Naive thymus-derived CD4-positive, alpha-beta T cell (primary cell): ENCODE results near the gene GPX4. TPM values are rescaled to one million over a fixed set of nuclear protein-coding genes. Genes with fewer than 3 reads are reported as not detected.

ENCODE experiments used
- ATAC-seq: fragments of 150-1000 bp; cut with Tn5 transposase; 2 replicates; pipeline ENCODE4 v1.10.0; 2021; ENCODE audit warnings: mild to moderate bottlenecking, moderate library complexity
- CTCF ChIA-PET: fragments of 350-600 bp; sonication (Branson Sonifier 250); formaldehyde crosslinking; loops from one replicate; lab custom pipeline; 2021; ENCODE audit warnings: antibody characterized with exemption; lab: Charles Lee
- POLR2A ChIA-PET: fragments of 350-600 bp; sonication (Branson Sonifier 250); formaldehyde crosslinking; loops from one replicate; lab custom pipeline; 2021; ENCODE audit warnings: antibody characterized with exemption, inconsistent platforms; lab: Charles Lee
- DNase-seq, 9 donors: peaks; one replicate each; pipeline versions ENCODE4 v3.0.0 to v3.0.0-alpha.2; 2020 to 2022; ENCODE audit warnings: mixed read lengths in 1 of 9
- H3K27ac ChIP-seq: one replicate; pipeline ENCODE4 v1.7.0; 2013; ENCODE audit warnings: mild to moderate bottlenecking, low read depth, low read length, moderate library complexity
- H3K27me3 ChIP-seq, 2 donors: one replicate each; pipeline ENCODE4 v1.7.0; 2013; ENCODE audit warnings: low read length in 2 of 2, mild to moderate bottlenecking in 2 of 2, moderate library complexity in 2 of 2; ENCODE audit not compliant: control insufficient read depth in 2 of 2, insufficient read depth in 2 of 2
- H3K36me3 ChIP-seq, 3 experiments: 1 replicate in 2 of 3; 2 replicates in 1 of 3; pipeline ENCODE4 v1.7.0; 2013; ENCODE audit warnings: low read length in 3 of 3, mild to moderate bottlenecking in 3 of 3, moderate library complexity in 1 of 3; ENCODE audit not compliant: insufficient read depth in 3 of 3, control insufficient read depth in 2 of 3
- H3K4me1 ChIP-seq, 2 donors: one replicate each; pipeline ENCODE4 v1.7.0; 2013; ENCODE audit warnings: low read length in 2 of 2, mild to moderate bottlenecking in 2 of 2, moderate library complexity in 1 of 2; ENCODE audit not compliant: control insufficient read depth in 2 of 2, insufficient read depth in 2 of 2
- H3K4me3 ChIP-seq: 2 replicates; pipeline ENCODE4 v1.7.0; 2013; ENCODE audit warnings: mild to moderate bottlenecking, low read length
- H3K9me3 ChIP-seq, 3 experiments: 1 replicate in 2 of 3; 2 replicates in 1 of 3; pipeline ENCODE4 v1.7.0; 2013; ENCODE audit warnings: low read length in 3 of 3; ENCODE audit not compliant: control insufficient read depth in 2 of 3
- H3K27ac Mint-ChIP-seq, 9 donors: one replicate each; pipeline ENCODE4 v1.8.0; 2020 to 2022; ENCODE audit warnings: mixed read lengths in 9 of 9, mild to moderate bottlenecking in 8 of 9, moderate library complexity in 5 of 9, inconsistent platforms in 2 of 9
- H3K27me3 Mint-ChIP-seq, 5 donors: one replicate each; pipeline ENCODE4 v1.8.0; 2021 to 2022; ENCODE audit warnings: mixed read lengths in 5 of 5, mild to moderate bottlenecking in 1 of 5
- H3K36me3 Mint-ChIP-seq, 5 donors: one replicate each; pipeline ENCODE4 v1.8.0; 2020 to 2022; ENCODE audit warnings: mixed read lengths in 5 of 5, mild to moderate bottlenecking in 3 of 5, inconsistent platforms in 1 of 5
- H3K4me1 Mint-ChIP-seq, 7 donors: one replicate each; pipeline ENCODE4 v1.8.0; 2020 to 2022; ENCODE audit warnings: mixed read lengths in 7 of 7, mild to moderate bottlenecking in 3 of 7, inconsistent platforms in 1 of 7
- H3K4me3 Mint-ChIP-seq, 10 donors: one replicate each; pipeline ENCODE4 v1.8.0; 2020 to 2022; ENCODE audit warnings: mild to moderate bottlenecking in 10 of 10, mixed read lengths in 10 of 10, moderate library complexity in 6 of 10, inconsistent platforms in 2 of 10
- H3K9me3 Mint-ChIP-seq, 11 donors: one replicate each; pipeline ENCODE4 v1.8.0; 2020 to 2022; ENCODE audit warnings: mixed read lengths in 11 of 11, mild to moderate bottlenecking in 4 of 11, inconsistent platforms in 1 of 11, moderate library complexity in 1 of 11
- intact Hi-C, 2 donors: fragments of 100-400 bp; cut with micrococcal nuclease; formaldehyde crosslinking; loops; one replicate each; pipeline ENCODE4 v1.15.1; 2023
- polyA plus RNA-seq, 2 donors: library from polyadenylated mRNA; unstranded; fragments of 300-500 nt; fragmentation: Illumina TruSeq; gene quantifications; one replicate each; pipeline ENCODE4 v1.2.3, GENCODE V29; 2021
- total RNA-seq, 6 experiments: library from RNA in 5 of 6; stranded (reverse) in 5 of 6; gene quantifications; 1 replicate in 5 of 6; 2 replicates in 1 of 6; pipeline ENCODE4 v1.2.3 and lab custom pipeline; 2021 to 2026

Gene GPX4
- total and polyA plus RNA-seq, 7 experiments from 2014 or later, result 122 to 522 (median 228) TPM

DNA sequence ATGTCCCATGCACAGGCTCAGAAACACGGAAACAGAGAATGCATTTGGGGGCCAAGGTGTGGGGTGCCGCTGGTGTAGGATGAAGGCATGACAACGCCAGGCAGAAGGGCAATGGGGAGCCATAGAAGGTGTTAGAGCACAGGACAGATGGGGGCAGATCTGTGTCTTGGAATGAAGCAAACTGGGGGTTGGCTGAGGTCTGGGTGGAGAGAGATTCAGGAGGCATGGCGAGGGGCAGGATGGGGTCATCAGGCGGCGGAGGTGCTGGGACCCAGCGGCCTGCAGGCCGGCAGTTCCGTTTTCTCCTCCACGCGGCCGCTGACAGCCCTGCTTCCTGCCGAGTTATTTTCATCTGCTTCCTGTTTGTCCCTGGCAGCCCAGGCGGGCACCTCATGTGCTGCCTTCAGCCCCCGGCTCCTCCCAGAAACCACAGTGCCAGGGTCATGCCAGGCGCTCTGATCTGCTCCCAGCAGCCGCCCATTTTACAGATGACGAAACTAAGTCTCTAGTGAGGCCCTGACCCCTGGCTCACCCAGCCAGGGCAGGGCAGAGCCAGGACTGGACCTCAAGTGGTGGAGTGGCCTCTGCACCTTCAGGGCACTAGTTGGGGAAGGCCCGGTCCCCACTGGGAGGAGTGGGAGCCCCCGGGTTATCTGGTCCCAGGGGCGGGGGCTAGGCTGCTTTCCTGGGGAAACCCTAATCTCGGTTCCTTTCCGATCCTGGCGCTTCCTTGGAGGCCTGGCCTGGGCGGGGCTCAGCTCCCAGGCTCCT is 34.6 kb upstream of the GPX4 start:
- Histone ChIP-seq H3K4me3 (peak overlapping the region; percentile 98), H3K9me3 (no peaks in the 10 kb centered on the region), H3K27me3 (no peaks in the 10 kb centered on the region), H3K36me3 (peaks cover 9 to 54% (median 31%) of the 10 kb centered on the region in 3 experiments), H3K27ac (peak overlapping the region; percentile 99), H3K4me1 (peaks cover 65 to 66% of the 10 kb centered on the region in 2 donors)
- DNase-seq, result peak in 7 of 9 donors; percentile 73 to 84 (median 78)
- Mint-ChIP-seq H3K27ac (peak overlapping the region; percentile 90 to 99 (median 97)), H3K36me3 (peaks cover 10 to 34% (median 20%) of the 10 kb centered on the region in 5 donors), H3K27me3 (no peaks in the 10 kb centered on the region), H3K4me1 (peaks cover 39 to 67% (median 49%) of the 10 kb centered on the region in 7 donors), H3K9me3 (peaks cover 0 to 2% (median 0%) of the 10 kb centered on the region in 11 donors), H3K4me3 (peak overlapping the region; percentile 90 to 99 (median 96))
- intact Hi-C loops, result loop anchor here (1.0 to 5.0 kb wide), 7 partner anchors 8 to 207 kb away; partner anchors contain the start of genes CNN2 (in 1 of the 2), GPX4 (in 1 of the 2) and MIDN (in 1 of the 2)
- ChIA-PET CTCF (interaction anchor here (0.5 to 5.7 kb wide), 5 partner anchors 9 to 139 kb away, joined by 3 to 68 read pairs (median 5); no protein-coding TSS in a partner anchor), POLR2A (interaction anchor here (1.1 to 37.6 kb wide), 10 partner anchors 19 to 200 kb away, joined by 3 to 2022 read pairs (median 26); partner anchors contain the start of genes ABCA7, CIRBP, CNN2 and GPX4)
- peak; percentile 55 for ATAC-seq

DNA sequence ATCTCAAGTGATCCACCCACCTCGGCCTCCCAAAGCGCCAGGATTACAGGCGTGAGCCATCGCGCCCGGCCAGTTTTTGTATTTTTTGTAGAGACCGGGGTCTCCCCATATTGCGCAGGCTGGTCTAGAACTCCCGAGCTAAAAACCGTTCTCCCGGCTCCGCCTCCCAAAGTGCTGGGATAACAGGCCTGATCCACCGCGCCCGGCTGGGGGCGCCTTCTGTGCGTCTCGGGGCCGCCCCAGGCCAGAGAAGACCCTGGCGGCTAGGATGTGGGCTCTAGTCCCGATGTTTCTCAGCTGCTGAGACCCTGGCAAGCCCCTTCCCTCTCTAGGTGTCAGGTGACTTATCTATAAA is 33.2 kb upstream of the GPX4 start:
- H3K4me1 ChIP-seq, result peaks cover 63% of the 10 kb centered on the region in 2 donors
- no peak overlapping the region for H3K4me3 ChIP-seq
- peaks cover 15 to 57% (median 38%) of the 10 kb centered on the region in 3 experiments for H3K36me3 ChIP-seq
- ChIA-PET CTCF (interaction anchor here (1.1 to 1.3 kb wide), 2 partner anchors 11 to 32 kb away, joined by 3 read pairs; partner anchors contain the start of gene GPX4), POLR2A (interaction anchor here (0.7 to 37.6 kb wide), 5 partner anchors 20 to 198 kb away, joined by 3 to 2022 read pairs (median 5); partner anchors contain the start of genes CIRBP, CNN2, GPX4 and POLR2E)
- ATAC-seq, result no peak
- Mint-ChIP-seq H3K4me1 (peaks cover 31 to 59% (median 43%) of the 10 kb centered on the region in 7 donors), H3K9me3 (peaks cover 0 to 5% (median 0%) of the 10 kb centered on the region in 11 donors), H3K27me3 (no peaks in the 10 kb centered on the region), H3K4me3 (peak overlapping the region in 8 of 10 donors; percentile 36 to 99 (median 92)), H3K27ac (peak overlapping the region in 6 of 9 donors; percentile 25 to 98 (median 94)), H3K36me3 (peaks cover 10 to 39% (median 23%) of the 10 kb centered on the region in 5 donors)
- H3K27ac ChIP-seq, result peak overlapping the region; percentile 99
- H3K27me3 ChIP-seq, result no peaks in the 10 kb centered on the region
- peak in 2 of 9 donors; percentile 1 to 23 for DNase-seq
- intact Hi-C loops, result no loop called here
- H3K9me3 ChIP-seq, result no peaks in the 10 kb centered on the region

DNA sequence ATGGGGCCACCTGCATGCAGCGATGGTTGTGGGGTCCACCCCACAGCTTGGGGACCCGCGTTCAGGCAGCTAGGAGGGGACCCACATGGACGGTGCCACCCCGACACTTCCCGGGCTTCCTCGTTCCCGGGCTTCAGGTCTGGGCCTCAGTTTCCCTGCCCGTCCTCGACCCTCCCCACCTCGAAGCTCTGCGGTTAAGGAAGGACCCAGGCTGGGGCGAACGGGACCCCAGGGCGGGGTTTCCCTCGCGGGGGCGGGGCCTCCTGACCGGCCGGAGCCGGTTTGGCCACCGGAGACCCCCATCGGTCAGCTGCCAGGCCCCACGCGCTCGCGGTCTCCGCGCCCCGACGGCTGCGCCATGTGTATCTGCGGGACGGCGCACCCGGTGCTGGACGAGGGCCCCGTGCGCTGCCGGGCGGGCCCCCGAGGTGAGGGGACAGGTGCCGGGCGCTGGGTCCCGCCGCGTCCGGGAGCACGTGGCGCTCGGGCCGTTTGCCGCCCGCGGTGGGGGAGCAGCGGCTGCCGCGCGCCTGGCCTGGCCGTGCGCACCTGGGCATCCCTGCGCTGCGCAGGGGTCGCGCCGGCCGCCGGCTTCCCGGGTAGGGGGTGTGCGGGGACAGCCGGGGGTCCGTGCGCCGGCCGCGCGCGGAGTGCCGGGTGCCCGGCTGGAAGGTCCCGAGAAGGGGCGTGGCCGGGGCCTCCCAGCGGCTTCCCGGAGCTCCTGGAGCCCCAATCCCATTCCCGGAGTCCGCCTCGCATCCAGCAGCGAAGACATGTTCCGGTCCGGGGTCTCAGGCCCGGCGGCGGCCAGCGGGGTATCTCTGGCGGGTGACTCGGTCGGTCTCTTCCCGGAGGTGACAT is 32.6 kb upstream of the GPX4 start:
- intact Hi-C loops, result no loop called here
- Histone ChIP-seq H3K27ac (peak overlapping the region; percentile 99), H3K36me3 (peaks cover 20 to 64% (median 44%) of the 10 kb centered on the region in 3 experiments), H3K27me3 (no peaks in the 10 kb centered on the region), H3K9me3 (no peaks in the 10 kb centered on the region), H3K4me1 (peaks cover 63% of the 10 kb centered on the region in 2 donors), H3K4me3 (peak overlapping the region; percentile 30)
- ChIA-PET CTCF (interaction anchor here (1.1 to 1.3 kb wide), 2 partner anchors 11 to 32 kb away, joined by 3 read pairs; partner anchors contain the start of gene GPX4), POLR2A (interaction anchor here (0.7 to 38.6 kb wide), 9 partner anchors 2 to 1356 kb away, joined by 3 to 2022 read pairs (median 3); partner anchors contain the start of genes ABCA7, ARHGAP45, CNN2 and GPX4)
- no peak for ATAC-seq
- H3K4me1 Mint-ChIP-seq, result peaks cover 36 to 59% (median 43%) of the 10 kb centered on the region in 7 donors
- DNase-seq, result peak in 1 of 9 donors; percentile 9
- peak overlapping the region; percentile 88 to 100 (median 97) for H3K27ac Mint-ChIP-seq
- peaks cover 10 to 45% (median 27%) of the 10 kb centered on the region in 5 donors for H3K36me3 Mint-ChIP-seq
- H3K9me3 Mint-ChIP-seq, result peaks cover 0 to 5% (median 0%) of the 10 kb centered on the region in 11 donors
- peak overlapping the region; percentile 84 to 99 (median 90) for H3K4me3 Mint-ChIP-seq
- no peaks in the 10 kb centered on the region for H3K27me3 Mint-ChIP-seq

DNA sequence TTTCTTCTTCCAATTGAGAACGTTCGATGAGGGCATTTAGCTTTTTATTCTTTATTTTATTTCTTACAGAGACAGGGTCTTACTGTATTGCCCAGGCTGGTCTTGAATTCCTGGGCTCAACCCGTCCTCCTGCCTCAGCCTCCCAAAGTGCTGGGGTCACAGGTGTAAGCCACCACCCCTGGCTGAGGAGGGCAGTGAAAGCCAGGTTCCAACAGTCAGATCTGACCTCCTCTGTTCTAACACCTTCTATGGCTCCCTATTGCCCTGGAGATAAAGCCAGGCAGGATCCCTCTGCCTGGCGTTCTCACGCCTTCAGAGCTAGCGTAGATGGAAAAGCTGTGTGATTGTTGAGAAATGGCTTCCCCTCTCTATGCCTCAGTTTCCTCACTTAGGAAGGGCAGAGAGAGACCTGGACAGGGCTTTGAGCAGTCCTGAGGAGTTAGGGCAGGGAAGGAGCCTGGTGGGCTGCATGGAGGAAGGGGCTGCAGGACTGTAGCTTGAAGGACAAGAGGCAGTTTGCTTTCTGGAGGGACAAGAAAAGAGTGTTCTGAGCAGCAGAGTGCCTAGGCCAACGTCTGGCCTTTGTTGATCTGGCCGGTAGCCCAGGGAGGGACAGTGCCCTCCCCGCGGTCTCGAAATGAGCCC is 31.3 kb upstream of the GPX4 start:
- no peak for ATAC-seq
- DNase-seq, result peak in 1 of 9 donors; percentile 13
- Histone ChIP-seq H3K4me3 (no peak overlapping the region), H3K9me3 (no peaks in the 10 kb centered on the region), H3K27me3 (no peaks in the 10 kb centered on the region), H3K4me1 (peaks cover 64 to 67% of the 10 kb centered on the region in 2 donors), H3K36me3 (peaks cover 20 to 65% (median 44%) of the 10 kb centered on the region in 3 experiments), H3K27ac (peak overlapping the region; percentile 61)
- peak overlapping the region; percentile 50 to 97 (median 86) for H3K4me3 Mint-ChIP-seq
- peak overlapping the region; percentile 88 to 100 (median 95) for H3K27ac Mint-ChIP-seq
- H3K9me3 Mint-ChIP-seq, result peaks cover 0 to 5% (median 0%) of the 10 kb centered on the region in 11 donors
- intact Hi-C loops, result no loop called here
- H3K27me3 Mint-ChIP-seq, result no peaks in the 10 kb centered on the region
- ChIA-PET CTCF (interaction anchor here (1.3 to 1.6 kb wide), 2 partner anchors 15 kb away, joined by 3 to 5 read pairs; no protein-coding TSS in a partner anchor), POLR2A (interaction anchor here (0.7 to 38.6 kb wide), 11 partner anchors 0 to 203 kb away, joined by 3 to 2022 read pairs (median 5); partner anchors contain the start of genes ABCA7, ARHGAP45, CIRBP and CNN2)
- H3K36me3 Mint-ChIP-seq, result peaks cover 10 to 52% (median 33%) of the 10 kb centered on the region in 5 donors
- H3K4me1 Mint-ChIP-seq, result peaks cover 36 to 61% (median 51%) of the 10 kb centered on the region in 7 donors

DNA sequence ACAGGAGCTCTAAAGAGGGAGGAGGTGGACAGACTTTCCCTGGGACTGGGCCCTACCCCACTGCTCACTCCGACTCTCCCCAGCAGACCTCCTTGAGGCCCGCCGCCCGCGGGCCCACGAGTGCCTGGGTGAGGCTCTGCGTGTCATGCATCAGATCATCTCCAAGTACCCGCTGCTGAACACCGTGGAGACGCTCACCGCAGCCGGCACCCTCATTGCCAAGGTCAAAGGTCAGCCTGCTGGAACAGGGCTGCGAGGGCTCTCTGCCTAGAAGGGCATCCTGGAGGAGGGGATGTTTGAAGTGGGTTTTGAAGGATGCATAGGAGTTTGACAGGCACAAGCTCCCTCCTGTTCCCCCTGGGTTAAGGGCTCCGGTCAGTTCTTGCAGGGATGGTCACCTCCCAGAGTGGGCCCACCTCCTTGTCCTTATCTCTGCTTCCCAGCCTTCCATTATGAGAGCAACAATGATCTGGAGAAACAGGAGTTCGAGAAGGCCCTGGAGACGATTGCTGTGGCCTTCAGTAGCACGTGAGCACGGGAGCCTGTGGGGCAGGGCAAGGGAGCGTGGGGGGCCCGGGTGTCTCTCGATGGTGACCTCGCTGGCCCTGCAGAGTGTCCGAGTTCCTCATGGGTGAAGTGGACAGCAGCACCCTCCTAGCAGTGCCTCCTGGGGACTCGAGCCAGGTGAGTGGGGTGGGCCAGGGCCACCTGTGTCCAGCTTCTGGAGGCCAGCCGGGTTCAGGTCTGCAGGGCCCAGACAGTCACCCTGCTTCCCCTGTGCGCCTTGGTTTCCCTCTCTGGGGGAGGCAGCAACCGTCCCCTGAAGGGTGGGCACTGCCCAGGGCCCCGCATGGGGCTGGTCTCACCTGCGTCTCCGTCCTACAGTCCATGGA is 30.5 kb upstream of the GPX4 start:
- peak overlapping the region; percentile 70 to 100 (median 95) for H3K27ac Mint-ChIP-seq

More for the DNA sequence above, 30.5 kb upstream of the GPX4 start:
- DNase-seq (peak in 3 of 9 donors; percentile 37 to 54 (median 44)), ATAC-seq (no peak)
- H3K36me3 ChIP-seq, result peaks cover 20 to 63% (median 49%) of the 10 kb centered on the region in 3 experiments
- Mint-ChIP-seq H3K4me1 (peaks cover 36 to 61% (median 52%) of the 10 kb centered on the region in 7 donors), H3K36me3 (peaks cover 10 to 55% (median 36%) of the 10 kb centered on the region in 5 donors), H3K9me3 (peaks cover 0 to 5% (median 0%) of the 10 kb centered on the region in 11 donors), H3K27me3 (no peaks in the 10 kb centered on the region), H3K4me3 (peak overlapping the region; percentile 17 to 97 (median 85))
- H3K4me3 ChIP-seq, result no peak overlapping the region
- H3K4me1 ChIP-seq, result peaks cover 64 to 71% of the 10 kb centered on the region in 2 donors
- ChIA-PET CTCF (interaction anchor here (1.3 to 1.6 kb wide), 2 partner anchors 14 to 16 kb away, joined by 3 to 5 read pairs; no protein-coding TSS in a partner anchor), POLR2A (interaction anchor here (0.7 to 38.6 kb wide), 8 partner anchors 0 to 202 kb away, joined by 3 to 2022 read pairs (median 79); partner anchors contain the start of genes ABCA7, ARHGAP45, CIRBP and CNN2)
- no peaks in the 10 kb centered on the region for H3K9me3 ChIP-seq
- intact Hi-C loops, result no loop called here
- peak overlapping the region; percentile 61 for H3K27ac ChIP-seq
- no peaks in the 10 kb centered on the region for H3K27me3 ChIP-seq
